OCI-M2 (cell line): Measurements from ENCODE around the gene RADIL.
A peak's percentile ranks its signal among the peaks of the same experiment; 100 is the strongest.
"Not testable (repeated sequence)": the region's sequence is repeated elsewhere in the genome, so short reads cannot be mapped to it uniquely, and the experiment has no call there.

ENCODE experiments used
- DNase-seq: peaks from one replicate; lab custom pipeline; 2025; ENCODE audit not compliant: unreplicated experiment; lab: John Stamatoyannopoulos, UW

RADIL gene

DNA sequence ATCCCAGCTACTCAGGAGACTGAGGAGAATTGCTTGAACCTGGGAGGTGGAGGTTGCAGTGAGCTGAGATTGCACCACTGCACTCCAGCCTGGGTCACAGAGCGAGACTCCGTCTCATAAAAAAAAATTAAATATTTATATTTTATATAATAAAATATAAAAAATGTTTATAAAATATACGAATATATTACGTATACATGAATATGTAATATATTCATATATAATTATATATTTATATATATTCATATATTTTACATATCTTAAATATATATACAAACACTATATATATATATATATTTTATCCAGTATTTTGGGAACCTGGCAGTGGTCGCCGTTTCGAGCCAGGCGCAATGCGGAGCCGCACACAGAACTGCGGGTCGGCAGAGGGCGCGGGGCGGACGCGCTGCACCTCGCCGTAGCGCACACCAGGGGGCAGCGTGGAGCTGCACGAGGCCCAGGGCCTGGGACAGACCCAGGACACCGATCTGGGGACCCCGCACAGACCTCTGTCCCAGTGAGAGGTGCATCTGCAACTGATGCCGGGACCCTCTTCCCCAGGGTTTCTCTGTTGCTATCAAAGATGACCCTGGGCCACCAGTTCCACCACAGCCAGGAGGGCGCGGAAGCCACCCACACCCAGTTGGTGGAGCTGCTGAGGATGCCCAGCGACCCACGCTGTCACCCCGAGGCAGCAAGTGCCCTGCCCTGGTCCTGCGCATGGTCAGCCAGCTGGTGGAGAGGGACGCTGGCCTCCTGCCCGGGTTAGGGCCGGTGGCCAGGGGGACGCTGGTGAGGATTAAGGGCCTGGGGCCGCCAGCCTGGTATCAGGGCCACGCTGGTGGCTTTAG is 85.4 kb downstream of the RADIL start:
- peak; percentile 1 for DNase-seq

DNA sequence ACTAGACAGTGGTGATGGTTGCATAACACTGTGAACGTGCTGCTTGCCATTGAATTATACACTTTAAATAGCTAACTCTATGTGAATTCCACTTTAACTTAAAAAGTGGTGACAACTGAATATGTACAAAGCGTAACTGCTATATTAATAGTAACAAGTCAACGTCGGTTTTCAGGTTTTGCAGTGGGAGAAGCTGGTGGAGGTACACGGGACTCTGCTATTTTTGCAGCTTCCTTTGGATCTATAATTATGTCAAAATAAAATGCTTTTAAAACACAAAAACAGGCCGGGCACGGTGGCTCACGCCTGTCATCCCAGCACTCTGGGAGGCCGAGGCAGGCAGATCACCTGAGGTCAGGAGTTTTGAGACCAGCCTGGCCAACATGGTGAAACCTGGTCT is 87.1 kb downstream of the RADIL start:
- no peak for DNase-seq

DNA sequence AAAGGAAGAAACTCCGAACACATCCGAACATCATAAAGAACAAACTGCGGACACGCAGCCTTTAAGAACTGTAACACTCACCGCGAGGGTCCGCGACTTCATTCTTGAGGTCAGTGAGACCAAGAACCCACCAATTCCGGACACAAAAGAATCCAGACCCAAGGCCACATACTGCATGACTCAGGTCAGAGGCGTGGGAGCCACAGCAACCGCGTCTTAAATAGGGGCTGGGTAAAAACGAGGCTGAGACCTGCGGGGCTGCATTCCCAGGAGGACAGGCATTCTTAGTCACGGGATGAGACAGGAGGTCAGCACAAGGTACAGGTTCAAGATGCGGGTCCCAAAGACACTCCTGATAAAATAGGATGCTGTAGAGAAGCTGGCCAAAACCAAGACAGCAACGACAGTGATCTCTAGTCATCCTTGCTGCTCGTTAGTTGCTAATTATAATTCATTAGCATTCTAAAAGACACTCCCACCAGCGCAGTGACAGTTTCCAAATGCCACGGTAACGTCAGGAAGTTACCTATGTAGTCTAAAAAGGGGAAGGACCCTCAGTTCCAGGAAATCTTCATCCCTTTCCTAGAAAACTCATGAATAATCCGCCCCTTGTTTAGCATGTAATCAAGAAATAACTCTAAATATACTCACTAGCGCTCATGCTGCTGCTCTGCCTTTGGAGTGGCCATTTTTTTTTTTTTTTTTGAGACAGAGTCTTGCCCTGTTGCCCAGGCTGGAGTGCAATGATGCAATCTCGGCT is 88.7 kb downstream of the RADIL start:
- no peak for DNase-seq

- not testable (repeated sequence) for DNase-seq
Observed at GRCh38 chr7:4794171-4794570, 89.3 kb downstream of the RADIL start.

- not testable (repeated sequence) for DNase-seq
Observed at GRCh38 chr7:4793385-4793993, 90.0 kb downstream of the RADIL start.

DNA sequence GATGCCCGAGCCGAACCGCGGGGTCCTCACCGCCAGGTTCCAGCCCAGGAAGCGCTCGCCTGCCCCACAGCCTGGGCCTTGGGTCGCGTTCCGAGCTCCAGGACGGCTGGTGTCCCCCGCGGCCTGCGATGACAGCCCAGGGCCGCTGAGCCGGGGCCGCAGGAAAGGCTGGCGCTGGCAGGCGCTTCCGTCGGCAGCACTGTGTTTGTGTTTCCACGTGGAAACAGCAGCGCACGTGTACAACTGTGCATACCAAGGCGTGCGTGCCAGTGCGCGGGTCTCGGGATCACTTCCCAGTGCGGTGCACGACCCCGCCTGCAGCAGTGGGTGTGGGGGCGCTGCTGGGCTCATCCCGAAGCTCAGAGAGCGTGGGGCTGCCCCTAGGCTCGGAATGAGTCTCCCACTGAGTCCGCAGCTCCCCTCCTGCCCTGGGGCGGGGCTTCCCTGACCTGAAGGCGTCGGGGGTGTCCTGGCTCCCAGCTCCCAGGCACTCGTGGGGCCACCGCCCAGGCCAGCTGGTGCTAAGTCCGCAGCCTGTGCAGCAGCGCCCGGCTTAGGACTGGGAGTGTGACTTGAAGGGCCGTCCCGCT is 90.9 kb downstream of the RADIL start:
- no peak for DNase-seq

GRCh38 chr7:4791738-4792536 is 91.6 kb downstream of the RADIL start:
- DNase-seq: no peak

DNA sequence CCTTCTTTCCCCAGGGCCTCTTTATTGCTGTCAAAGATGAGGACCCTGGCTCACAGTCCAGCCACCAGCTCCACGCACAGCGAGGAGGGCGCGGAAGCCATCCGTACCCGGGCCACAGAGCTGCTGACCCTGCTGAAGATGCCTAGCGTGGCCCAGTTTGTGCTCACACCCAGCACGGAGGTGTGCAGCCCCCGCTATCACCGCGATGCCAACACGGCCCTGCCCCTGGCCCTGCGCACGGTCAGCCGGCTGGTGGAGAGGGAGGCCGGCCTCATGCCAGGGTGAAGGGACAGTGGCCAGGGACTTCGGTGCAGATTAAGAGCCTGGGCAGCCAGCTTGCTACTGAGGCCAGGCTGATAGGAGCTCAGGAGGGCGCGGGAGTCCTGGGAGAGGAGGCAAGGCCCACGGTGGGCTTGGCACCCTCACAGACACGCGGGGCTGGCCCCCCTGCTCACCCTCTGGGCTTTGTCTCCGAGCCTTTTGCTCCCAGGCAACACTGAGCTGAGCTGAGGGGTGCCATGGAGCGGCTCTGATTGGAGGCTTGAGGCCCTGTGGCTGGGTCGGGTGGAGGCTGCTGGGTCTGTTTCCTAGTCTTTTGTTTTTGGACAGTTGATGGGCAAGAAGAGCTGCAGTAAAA is 92.3 kb downstream of the RADIL start:
- DNase-seq: no peak

DNA sequence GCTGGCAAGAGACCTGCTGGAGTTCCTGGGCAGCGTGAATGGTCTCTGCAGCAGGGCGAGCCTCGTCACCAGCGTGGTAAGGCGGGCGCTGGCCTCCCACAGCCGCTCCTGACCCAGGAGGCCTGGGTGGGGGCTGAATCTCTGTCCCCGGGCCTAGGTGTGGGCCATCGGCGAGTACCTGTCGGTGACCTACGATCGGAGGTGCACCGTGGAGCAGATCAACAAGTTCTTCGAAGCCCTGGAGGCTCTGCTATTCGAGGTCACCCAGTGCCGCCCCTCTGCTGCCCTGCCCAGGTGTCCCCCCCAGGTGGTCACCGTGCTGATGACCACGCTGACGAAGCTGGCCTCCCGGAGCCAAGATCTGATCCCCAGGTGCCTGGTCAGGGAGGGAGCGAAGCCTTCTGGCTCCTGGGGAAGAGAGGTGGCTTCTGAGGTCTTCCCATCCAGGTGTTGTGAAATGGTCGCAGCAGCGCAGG is 93.0 kb downstream of the RADIL start:
- no peak for DNase-seq

DNA sequence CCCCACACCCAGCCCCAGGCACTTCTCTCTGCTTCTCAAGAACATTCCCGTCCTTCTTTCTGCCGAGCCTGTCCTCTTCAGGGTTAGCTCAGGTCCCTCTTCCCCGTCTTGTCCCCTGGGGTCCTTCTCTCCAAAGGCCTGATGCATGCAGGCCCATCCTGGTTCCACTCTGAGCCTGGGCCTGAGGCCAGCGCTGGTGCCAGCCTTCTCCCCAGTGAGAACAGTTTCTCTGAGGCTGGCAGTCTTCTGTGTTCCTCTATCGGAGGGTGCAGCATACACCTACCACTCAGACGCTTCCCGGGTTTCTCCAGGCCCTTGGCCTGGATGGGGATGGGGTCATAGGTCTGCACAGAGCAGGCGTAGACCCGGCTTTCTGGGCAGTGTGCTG is 93.4 kb downstream of the RADIL start:
- DNase-seq: no peak

- no peak for DNase-seq
Observed at GRCh38 chr7:4789194-4790077, 94.1 kb downstream of the RADIL start.

DNA sequence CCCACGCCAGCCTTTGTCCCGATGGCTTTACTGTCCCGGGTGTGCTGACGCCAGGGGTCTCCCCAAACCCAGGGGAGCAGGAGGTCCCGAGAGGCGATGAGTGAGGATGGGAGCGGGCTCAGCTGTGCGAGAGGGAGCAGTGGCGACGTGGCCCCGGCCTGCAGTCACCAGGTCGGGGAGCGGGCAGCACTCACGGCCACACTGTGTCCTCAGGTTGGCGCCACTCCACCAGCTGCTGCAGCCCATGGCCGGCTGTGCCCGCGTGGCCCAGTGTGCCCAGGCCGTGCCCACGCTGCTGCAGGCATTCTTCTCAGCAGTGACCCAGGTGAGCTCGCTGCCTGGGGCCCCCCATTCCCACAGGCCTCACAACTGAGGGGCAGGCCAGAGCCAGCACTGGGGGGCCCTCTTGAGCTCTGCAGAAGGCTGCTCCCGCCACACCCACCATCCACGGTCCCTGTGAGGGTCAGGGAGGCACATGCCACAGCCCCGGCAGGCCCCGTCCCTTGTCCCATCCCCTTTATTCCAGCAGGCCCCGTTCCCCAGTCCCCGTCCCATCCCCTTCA is 94.8 kb downstream of the RADIL start:
- no peak for DNase-seq

- DNase-seq: no peak
Observed at GRCh38 chr7:4787947-4788626, 95.4 kb downstream of the RADIL start.

- DNase-seq: no peak
Observed at GRCh38 chr7:4787541-4787940, 96.0 kb downstream of the RADIL start.

GRCh38 chr7:4786015-4786414 is 97.5 kb downstream of the RADIL start:
- DNase-seq: no peak

GRCh38 chr7:4785371-4785770 is 98.1 kb downstream of the RADIL start:
- DNase-seq: no peak

DNA sequence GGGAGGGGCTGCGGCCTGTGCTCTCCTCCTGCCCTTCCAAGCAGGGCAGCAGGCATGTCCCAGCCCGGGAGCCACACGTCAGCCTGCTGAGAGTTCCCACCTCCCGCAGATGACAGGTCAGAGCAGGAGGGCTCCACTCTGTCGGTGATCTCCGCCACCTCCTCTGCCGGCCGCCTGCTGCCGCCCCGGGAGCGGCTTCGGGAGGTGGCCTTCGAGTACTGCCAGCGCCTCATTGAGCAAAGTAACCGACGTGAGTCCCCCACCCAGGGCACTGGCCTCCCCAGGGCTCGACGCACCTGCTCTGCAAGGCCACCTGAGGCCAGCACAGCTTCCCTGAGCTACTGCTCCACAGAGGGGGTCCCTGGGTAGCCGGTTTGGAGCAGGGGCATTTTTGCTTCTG is 98.7 kb downstream of the RADIL start:
- DNase-seq: no peak

- no peak for DNase-seq
Observed at GRCh38 chr7:4783762-4784351, 99.7 kb downstream of the RADIL start.
